Adrenal gland (tissue), 5 donors: ENCODE data around the gene CA5A.
"Not testable (repeated sequence)": the region's sequence is repeated elsewhere in the genome, so short reads cannot be mapped to it uniquely, and the experiment has no call there.

Experiments used
- CTCF ChIP-seq, 6 experiments: fragments of 450-650 bp in 4 of 6; fragments of 200-600 bp in 2 of 6; sonication (generic) in 1 of 6; IDR thresholded peaks; 1 replicate in 5 of 6; 2 replicates in 1 of 6; pipeline versions ENCODE4 v1.5.1 to v1.8.0; 2016 to 2021; ENCODE audit warnings: antibody characterized with exemption in 6 of 6, mild to moderate bottlenecking in 2 of 6, moderate library complexity in 1 of 6
- POLR2A ChIP-seq, 2 donors: fragments of 450-650 bp; IDR thresholded peaks; one replicate each; pipeline ENCODE4 v1.6.1; 2017; ENCODE audit warnings: antibody characterized with exemption in 2 of 2, mild to moderate bottlenecking in 2 of 2, moderate library complexity in 1 of 2
- donor health status: DM: no; HTN: no; CAD: no.

DNA sequence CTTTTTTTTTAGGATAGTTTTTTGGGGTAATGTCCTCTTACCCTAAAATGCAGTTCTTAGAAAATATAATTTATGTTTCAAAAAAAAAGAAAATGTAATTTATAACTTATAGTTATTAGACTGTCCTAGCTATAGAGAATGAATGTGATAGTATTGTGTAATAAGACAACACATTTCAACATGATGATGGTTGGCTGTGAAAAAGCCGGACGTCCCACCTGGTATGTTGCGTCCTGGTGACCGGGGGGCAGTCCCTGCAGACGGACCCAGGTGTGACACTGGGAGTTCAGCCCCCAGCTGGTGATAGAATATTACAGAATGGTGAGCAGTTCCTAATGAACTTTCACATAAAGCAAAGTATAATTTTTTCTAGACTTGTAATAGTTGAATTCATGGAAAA is 49.2 kb upstream of the CA5A start:
- not testable (repeated sequence) for TF ChIP-seq POLR2A, CTCF (IDR thresholded peaks at IDR 0.05)
